Measurements from ENCODE around the gene TAF10.

DNA sequence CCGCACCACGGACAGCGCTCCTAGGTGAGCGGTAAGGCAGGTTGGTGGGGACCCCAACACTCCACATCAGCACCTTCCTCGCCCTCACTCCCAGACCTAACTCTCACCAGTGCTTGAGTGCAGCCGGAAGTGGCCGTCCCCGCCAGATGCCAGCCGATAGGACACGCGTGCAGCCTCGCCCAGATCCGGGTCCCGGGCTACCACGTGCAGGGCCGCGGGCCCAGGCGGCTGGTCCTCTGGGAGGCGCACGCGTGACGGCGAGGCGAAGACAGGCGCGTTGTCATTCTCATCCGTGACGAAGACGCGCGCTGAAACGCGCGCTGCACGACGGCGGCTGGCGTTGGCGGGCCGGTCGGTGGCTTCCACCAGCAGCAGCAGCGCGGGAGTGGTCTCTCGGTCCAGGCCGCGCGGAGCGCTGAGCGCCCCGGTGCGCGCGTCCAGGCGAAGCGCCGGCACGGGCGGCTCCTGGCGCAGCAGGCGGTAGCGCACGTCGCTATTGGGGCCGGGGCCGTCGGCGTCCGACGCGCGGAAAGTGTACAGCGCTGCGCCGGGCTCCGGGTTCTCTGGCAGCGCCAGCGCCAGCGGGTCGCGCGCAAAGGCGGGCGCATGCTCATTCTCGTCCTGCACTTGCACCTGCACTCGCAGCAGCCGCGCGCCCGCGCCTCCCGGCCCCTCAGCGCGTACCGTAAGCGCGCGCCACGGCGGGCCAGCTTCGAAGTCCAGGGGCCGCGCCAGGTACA lies 18.0 kb upstream of the TAF10 start:
- TF ChIP-seq, protein P1, sequence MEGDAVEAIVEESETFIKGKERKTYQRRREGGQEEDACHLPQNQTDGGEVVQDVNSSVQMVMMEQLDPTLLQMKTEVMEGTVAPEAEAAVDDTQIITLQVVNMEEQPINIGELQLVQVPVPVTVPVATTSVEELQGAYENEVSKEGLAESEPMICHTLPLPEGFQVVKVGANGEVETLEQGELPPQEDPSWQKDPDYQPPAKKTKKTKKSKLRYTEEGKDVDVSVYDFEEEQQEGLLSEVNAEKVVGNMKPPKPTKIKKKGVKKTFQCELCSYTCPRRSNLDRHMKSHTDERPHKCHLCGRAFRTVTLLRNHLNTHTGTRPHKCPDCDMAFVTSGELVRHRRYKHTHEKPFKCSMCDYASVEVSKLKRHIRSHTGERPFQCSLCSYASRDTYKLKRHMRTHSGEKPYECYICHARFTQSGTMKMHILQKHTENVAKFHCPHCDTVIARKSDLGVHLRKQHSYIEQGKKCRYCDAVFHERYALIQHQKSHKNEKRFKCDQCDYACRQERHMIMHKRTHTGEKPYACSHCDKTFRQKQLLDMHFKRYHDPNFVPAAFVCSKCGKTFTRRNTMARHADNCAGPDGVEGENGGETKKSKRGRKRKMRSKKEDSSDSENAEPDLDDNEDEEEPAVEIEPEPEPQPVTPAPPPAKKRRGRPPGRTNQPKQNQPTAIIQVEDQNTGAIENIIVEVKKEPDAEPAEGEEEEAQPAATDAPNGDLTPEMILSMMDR (IDR thresholded peaks at IDR 0.05): no peak
- TF ChIP-seq POLR2A (IDR thresholded peaks at IDR 0.05): no peak
